ENCODE results near the gene TLR5.
"Not testable (repeated sequence)": the region's sequence is repeated elsewhere in the genome, so short reads cannot be mapped to it uniquely, and the experiment has no call there.

DNA sequence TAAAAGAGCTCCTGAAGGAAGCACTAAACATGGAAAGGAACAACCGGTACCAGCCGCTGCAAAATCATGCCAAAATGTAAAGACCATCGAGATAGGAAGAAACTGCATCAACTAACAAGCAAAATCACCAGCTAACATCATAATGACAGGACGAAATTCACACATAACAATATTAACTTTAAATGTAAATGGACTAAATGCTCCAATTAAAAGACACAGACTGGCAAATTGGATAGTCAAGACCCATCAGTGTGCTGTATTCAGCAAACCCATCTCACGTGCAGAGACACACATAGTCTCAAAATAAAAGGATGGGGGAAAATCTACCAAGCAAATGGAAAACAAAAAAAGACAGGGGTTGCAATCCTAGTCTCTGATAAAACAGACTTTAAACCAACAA, 26.4 kb upstream of the TLR5 start:
- TF ChIP-seq, protein P1, sequence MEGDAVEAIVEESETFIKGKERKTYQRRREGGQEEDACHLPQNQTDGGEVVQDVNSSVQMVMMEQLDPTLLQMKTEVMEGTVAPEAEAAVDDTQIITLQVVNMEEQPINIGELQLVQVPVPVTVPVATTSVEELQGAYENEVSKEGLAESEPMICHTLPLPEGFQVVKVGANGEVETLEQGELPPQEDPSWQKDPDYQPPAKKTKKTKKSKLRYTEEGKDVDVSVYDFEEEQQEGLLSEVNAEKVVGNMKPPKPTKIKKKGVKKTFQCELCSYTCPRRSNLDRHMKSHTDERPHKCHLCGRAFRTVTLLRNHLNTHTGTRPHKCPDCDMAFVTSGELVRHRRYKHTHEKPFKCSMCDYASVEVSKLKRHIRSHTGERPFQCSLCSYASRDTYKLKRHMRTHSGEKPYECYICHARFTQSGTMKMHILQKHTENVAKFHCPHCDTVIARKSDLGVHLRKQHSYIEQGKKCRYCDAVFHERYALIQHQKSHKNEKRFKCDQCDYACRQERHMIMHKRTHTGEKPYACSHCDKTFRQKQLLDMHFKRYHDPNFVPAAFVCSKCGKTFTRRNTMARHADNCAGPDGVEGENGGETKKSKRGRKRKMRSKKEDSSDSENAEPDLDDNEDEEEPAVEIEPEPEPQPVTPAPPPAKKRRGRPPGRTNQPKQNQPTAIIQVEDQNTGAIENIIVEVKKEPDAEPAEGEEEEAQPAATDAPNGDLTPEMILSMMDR (IDR thresholded peaks at IDR 0.05) = not testable (repeated sequence)
- not testable (repeated sequence) for TF ChIP-seq POLR2A (IDR thresholded peaks at IDR 0.05)

Data from testis (tissue), 2 donors.